ENCODE data around the gene RIC3. TPM values are rescaled to one million over a fixed set of nuclear protein-coding genes. Genes with fewer than 3 reads are reported as not detected.

The RIC3 gene
- total RNA-seq, 4 donors from 2014 or later: 2.7 to 14.1 (median 8.1) TPM

- Histone ChIP-seq H3K27me3 (peaks cover 0 to 42% (median 2%) of the 10 kb centered on the region in 4 donors), H3K27ac (no peak overlapping the region), H3K4me1 (peaks cover 0 to 13% (median 0%) of the 10 kb centered on the region in 3 donors), H3K9me3 (no peaks in the 10 kb centered on the region), H3K36me3 (no peaks in the 10 kb centered on the region), H3K4me3 (no peak overlapping the region)
- DNase-seq: no peak
- peak in 3 of 6 experiments; percentile 25 to 45 (median 31) for TF ChIP-seq CTCF (IDR thresholded peaks at IDR 0.05)
- TF ChIP-seq POLR2A (IDR thresholded peaks at IDR 0.05): no peak
- WGBS, 2 donors: 57% methylated on average over 2 of the region's 4 CpGs; no CpG with 5 or more reads in 1 of the 2 donors
- intact Hi-C loops (cut with DNase I): no loop called here
Measured at GRCh38 chr11:8209208-8209807, 40.5 kb upstream of the RIC3 start.

GRCh38 chr11:8207080-8208000 is 38.5 kb upstream of the RIC3 start:
- Histone ChIP-seq H3K27ac (peak overlapping the region; percentile 30 to 75 (median 59)), H3K4me3 (no peak overlapping the region), H3K27me3 (peaks cover 0 to 42% (median 2%) of the 10 kb centered on the region in 4 donors), H3K36me3 (no peaks in the 10 kb centered on the region), H3K4me1 (peaks cover 0 to 13% (median 0%) of the 10 kb centered on the region in 3 donors), H3K9me3 (no peaks in the 10 kb centered on the region)
- WGBS, 2 donors: 62 to 63% methylated on average over 12 to 14 of the region's 20 CpGs
- no peak for TF ChIP-seq CTCF (IDR thresholded peaks at IDR 0.05)
- TF ChIP-seq POLR2A (IDR thresholded peaks at IDR 0.05): no peak
- intact Hi-C loops (cut with DNase I): no loop called here
- no peak for DNase-seq

GRCh38 chr11:8206251-8207079 is 37.6 kb upstream of the RIC3 start:
- Histone ChIP-seq H3K27ac (peak overlapping the region in 3 of 4 donors; percentile 30 to 75 (median 69)), H3K9me3 (no peaks in the 10 kb centered on the region), H3K27me3 (peaks cover 0 to 48% (median 2%) of the 10 kb centered on the region in 4 donors), H3K36me3 (no peaks in the 10 kb centered on the region), H3K4me3 (no peak overlapping the region), H3K4me1 (peaks cover 0 to 13% (median 0%) of the 10 kb centered on the region in 3 donors)
- TF ChIP-seq POLR2A (IDR thresholded peaks at IDR 0.05) (no peak), CTCF (IDR thresholded peaks at IDR 0.05) (no peak)
- intact Hi-C loops (cut with DNase I): no loop called here
- 46 to 51% methylated on average over 14 to 16 of the region's 31 CpGs for WGBS, 2 donors
- no peak for DNase-seq

GRCh38 chr11:8205566-8205965 is 36.7 kb upstream of the RIC3 start:
- no peaks in the 10 kb centered on the region for H3K36me3 ChIP-seq

More at GRCh38 chr11:8205566-8205965, 36.7 kb upstream of the RIC3 start:
- Histone ChIP-seq H3K27me3 (peaks cover 0 to 48% (median 2%) of the 10 kb centered on the region in 4 donors), H3K4me3 (no peak overlapping the region), H3K27ac (no peak overlapping the region), H3K4me1 (peaks cover 0 to 13% (median 0%) of the 10 kb centered on the region in 3 donors), H3K9me3 (no peaks in the 10 kb centered on the region)
- TF ChIP-seq CTCF (IDR thresholded peaks at IDR 0.05) (no peak), POLR2A (IDR thresholded peaks at IDR 0.05) (no peak)
- 67 to 87% methylated on average over 5 to 8 of the region's 8 CpGs for WGBS, 2 donors
- intact Hi-C loops (cut with DNase I): no loop called here
- no peak for DNase-seq

Measured in esophagus squamous epithelium (tissue), 5 donors.